Vagina (tissue), 2 donors: ENCODE data around the gene GLP1R. TPM values are rescaled to one million over a fixed set of nuclear protein-coding genes. Genes with fewer than 3 reads are reported as not detected.
A peak's percentile ranks its signal among the peaks of the same experiment; 100 is the strongest.

Source experiments
- DNase-seq, 2 donors: peaks; one replicate each; pipeline ENCODE4 v3.0.0-alpha.2; 2017; ENCODE audit errors: extremely low spot score in 2 of 2
- H3K27ac ChIP-seq: fragments of 200-600 bp; sonication (generic); one replicate; pipeline ENCODE4 v1.5.1; 2019
- H3K27me3 ChIP-seq: fragments of 200-600 bp; sonication (generic); one replicate; pipeline ENCODE4 v1.5.1; 2019
- H3K36me3 ChIP-seq, 2 donors: fragments of 200-600 bp; sonication (generic); one replicate each; pipeline ENCODE4 v1.5.1; 2017 to 2019
- H3K4me1 ChIP-seq: fragments of 200-600 bp; sonication (generic); one replicate; pipeline ENCODE4 v1.5.1; 2019
- H3K4me3 ChIP-seq, 2 donors: fragments of 200-600 bp; sonication (generic); 1 replicate in 1 of 2; 2 replicates in 1 of 2; pipeline ENCODE4 v1.5.1; 2016 to 2019
- H3K9me3 ChIP-seq: fragments of 200-600 bp; sonication (generic); one replicate; pipeline ENCODE4 v1.5.1; 2019
- CTCF ChIP-seq, 3 experiments: fragments of 450-650 bp in 2 of 3; fragments of 200-600 bp in 1 of 3; sonication (generic) in 1 of 3; IDR thresholded peaks; one replicate each; pipeline ENCODE4 v1.5.1; 2017 to 2019; ENCODE audit warnings: antibody characterized with exemption in 3 of 3, mild to moderate bottlenecking in 2 of 3, moderate library complexity in 2 of 3
- POLR2A ChIP-seq, 2 donors: fragments of 450-650 bp; IDR thresholded peaks; one replicate each; pipeline ENCODE4 v1.6.1; 2017; ENCODE audit warnings: antibody characterized with exemption in 2 of 2, mild to moderate bottlenecking in 2 of 2, moderate library complexity in 2 of 2
- POLR2AphosphoS5 ChIP-seq, 2 donors: sonication (generic); formaldehyde crosslinking; IDR thresholded peaks; one replicate each; pipeline ENCODE4 v1.9.0; 2017; ENCODE audit warnings: antibody characterized with exemption in 2 of 2, mild to moderate bottlenecking in 2 of 2, low read depth in 1 of 2; ENCODE audit not compliant: insufficient read depth in 1 of 2
- intact Hi-C: fragments of 100-400 bp; cut with DNase I; formaldehyde crosslinking; loops from one replicate; pipeline ENCODE4 v1.15.1; 2023
- total RNA-seq: library from RNA; depleted of rRNA; stranded (reverse); fragments of >200 nt; gene quantifications from one replicate; pipeline ENCODE4 v1.2.3, GENCODE V29; 2016

GLP1R gene
- total RNA-seq, 1 donor from 2014 or later = not detected

- Histone ChIP-seq H3K4me3 (no peak overlapping the region), H3K27ac (no peak overlapping the region), H3K4me1 (no peaks in the 10 kb centered on the region), H3K36me3 (no peaks in the 10 kb centered on the region), H3K9me3 (no peaks in the 10 kb centered on the region), H3K27me3 (no peaks in the 10 kb centered on the region)
- TF ChIP-seq POLR2A (IDR thresholded peaks at IDR 0.05) = no peak
- no peak for TF ChIP-seq CTCF (IDR thresholded peaks at IDR 0.05)
- TF ChIP-seq POLR2AphosphoS5 (IDR thresholded peaks at IDR 0.05; ENCODE audit: insufficient read depth in 1 of 2, low read depth in 1 of 2) = no peak
- DNase-seq = no peak
- intact Hi-C loops = no loop called here
Observed at GRCh38 chr6:39068391-39068790, 19.8 kb downstream of the GLP1R start.

GRCh38 chr6:39072830-39073229 lies 24.2 kb downstream of the GLP1R start:
- Histone ChIP-seq H3K36me3 (no peaks in the 10 kb centered on the region), H3K27ac (no peak overlapping the region), H3K27me3 (no peaks in the 10 kb centered on the region), H3K9me3 (no peaks in the 10 kb centered on the region), H3K4me3 (no peak overlapping the region), H3K4me1 (no peaks in the 10 kb centered on the region)
- intact Hi-C loops = no loop called here
- TF ChIP-seq CTCF (IDR thresholded peaks at IDR 0.05) (no peak), POLR2A (IDR thresholded peaks at IDR 0.05) (no peak), POLR2AphosphoS5 (IDR thresholded peaks at IDR 0.05; ENCODE audit: insufficient read depth in 1 of 2, low read depth in 1 of 2) (no peak)
- DNase-seq = no peak

- H3K4me3 ChIP-seq = no peak overlapping the region
- no peaks in the 10 kb centered on the region for H3K27me3 ChIP-seq
- DNase-seq = no peak
- TF ChIP-seq CTCF (IDR thresholded peaks at IDR 0.05) = no peak
- no peak for TF ChIP-seq POLR2A (IDR thresholded peaks at IDR 0.05)
- TF ChIP-seq POLR2AphosphoS5 (IDR thresholded peaks at IDR 0.05; ENCODE audit: insufficient read depth in 1 of 2, low read depth in 1 of 2) = no peak
- H3K36me3 ChIP-seq = no peaks in the 10 kb centered on the region
- intact Hi-C loops = no loop called here
- no peaks in the 10 kb centered on the region for H3K4me1 ChIP-seq
- no peak overlapping the region for H3K27ac ChIP-seq
- H3K9me3 ChIP-seq = no peaks in the 10 kb centered on the region
Observed at GRCh38 chr6:39073471-39074355, 25.1 kb downstream of the GLP1R start.

- no peaks in the 10 kb centered on the region for H3K36me3 ChIP-seq
- H3K9me3 ChIP-seq = no peaks in the 10 kb centered on the region
- no peak overlapping the region for H3K4me3 ChIP-seq
- no peak for DNase-seq
- H3K4me1 ChIP-seq = no peaks in the 10 kb centered on the region
- H3K27ac ChIP-seq = no peak overlapping the region
- intact Hi-C loops = no loop called here
- no peaks in the 10 kb centered on the region for H3K27me3 ChIP-seq
- no peak for TF ChIP-seq CTCF (IDR thresholded peaks at IDR 0.05)
- no peak for TF ChIP-seq POLR2AphosphoS5 (IDR thresholded peaks at IDR 0.05; ENCODE audit: insufficient read depth in 1 of 2, low read depth in 1 of 2)
- no peak for TF ChIP-seq POLR2A (IDR thresholded peaks at IDR 0.05)
Observed at GRCh38 chr6:39074486-39074885, 25.9 kb downstream of the GLP1R start.

- H3K27ac ChIP-seq = no peak overlapping the region
- intact Hi-C loops = no loop called here
- H3K4me3 ChIP-seq = no peak overlapping the region
- no peaks in the 10 kb centered on the region for H3K36me3 ChIP-seq
- H3K9me3 ChIP-seq = no peaks in the 10 kb centered on the region
- peak in 1 of 2 donors; percentile 82 for DNase-seq
- TF ChIP-seq POLR2A (IDR thresholded peaks at IDR 0.05) = no peak
- no peak for TF ChIP-seq CTCF (IDR thresholded peaks at IDR 0.05)
- no peaks in the 10 kb centered on the region for H3K27me3 ChIP-seq
- H3K4me1 ChIP-seq = no peaks in the 10 kb centered on the region
Observed at GRCh38 chr6:39075010-39075686, 26.6 kb downstream of the GLP1R start.
